GM11168 (cell line): ENCODE data around the gene CTNNA2.

ENCODE experiments used
- in situ Hi-C: fragments of 300-500 bp; cut with MboI; formaldehyde crosslinking; loops from one replicate; pipeline ENCODE4 v1.12.0; 2022; ENCODE audit warnings: low sequenced_read_pairs; ENCODE audit not compliant: unreplicated experiment

Gene CTNNA2

GRCh38 chr2:80292474-80292873 lies 779.6 kb downstream of the CTNNA2 start:
- in situ Hi-C loops, result no loop called here

- in situ Hi-C loops, result no loop called here
Measured at GRCh38 chr2:80293039-80293438, 780.2 kb downstream of the CTNNA2 start.

- in situ Hi-C loops, result no loop called here
Measured at GRCh38 chr2:80298954-80299353, 786.1 kb downstream of the CTNNA2 start.

GRCh38 chr2:80299661-80300060 lies 786.8 kb downstream of the CTNNA2 start:
- in situ Hi-C loops, result no loop called here

- in situ Hi-C loops, result no loop called here
Measured at GRCh38 chr2:80300346-80300745, 787.5 kb downstream of the CTNNA2 start.

- in situ Hi-C loops, result no loop called here
Measured at GRCh38 chr2:80300954-80301353, 788.1 kb downstream of the CTNNA2 start.

GRCh38 chr2:80302001-80302313 lies 789.1 kb downstream of the CTNNA2 start:
- in situ Hi-C loops, result no loop called here

GRCh38 chr2:80302314-80303005 lies 789.6 kb downstream of the CTNNA2 start:
- in situ Hi-C loops, result no loop called here

GRCh38 chr2:80303006-80303908 lies 790.4 kb downstream of the CTNNA2 start:
- in situ Hi-C loops, result no loop called here

GRCh38 chr2:80303909-80304837 lies 791.3 kb downstream of the CTNNA2 start, which contains the start of gene LRRTM1:
LRRTM1 (minus strand) TSS chr2:80304752; CDS start chr2:80303819, 933 bp downstream.
- in situ Hi-C loops, result no loop called here

GRCh38 chr2:80311304-80311703 lies 798.5 kb downstream of the CTNNA2 start:
- in situ Hi-C loops, result no loop called here

- in situ Hi-C loops, result no loop called here
Measured at GRCh38 chr2:80312282-80312839, 799.5 kb downstream of the CTNNA2 start.

GRCh38 chr2:80322311-80322920 lies 809.6 kb downstream of the CTNNA2 start:
- in situ Hi-C loops, result loop anchor here (10.0 kb wide), 1 partner anchor 202 kb away; no protein-coding TSS in a partner anchor

GRCh38 chr2:80322958-80323357 lies 810.1 kb downstream of the CTNNA2 start:
- in situ Hi-C loops, result loop anchor here (10.0 kb wide), 1 partner anchor 202 kb away; no protein-coding TSS in a partner anchor

GRCh38 chr2:80323610-80324009 lies 810.8 kb downstream of the CTNNA2 start:
- in situ Hi-C loops, result loop anchor here (10.0 kb wide), 1 partner anchor 201 kb away; no protein-coding TSS in a partner anchor

GRCh38 chr2:80324525-80324924 lies 811.7 kb downstream of the CTNNA2 start:
- in situ Hi-C loops, result loop anchor here (10.0 kb wide), 1 partner anchor 200 kb away; no protein-coding TSS in a partner anchor

- in situ Hi-C loops, result loop anchor here (10.0 kb wide), 1 partner anchor 199 kb away; no protein-coding TSS in a partner anchor
Measured at GRCh38 chr2:80326214-80326613, 813.4 kb downstream of the CTNNA2 start.

- in situ Hi-C loops, result loop anchor here (10.0 kb wide), 1 partner anchor 198 kb away; no protein-coding TSS in a partner anchor
Measured at GRCh38 chr2:80326861-80327260, 814.0 kb downstream of the CTNNA2 start.

- in situ Hi-C loops, result loop anchor here (10.0 kb wide), 1 partner anchor 197 kb away; no protein-coding TSS in a partner anchor
Measured at GRCh38 chr2:80328159-80328571, 815.3 kb downstream of the CTNNA2 start.
